ENCODE measurements around the gene RPS6KL1. TPM values are rescaled to one million over a fixed set of nuclear protein-coding genes. Genes with fewer than 3 reads are reported as not detected.
A peak's percentile ranks its signal among the peaks of the same experiment; 100 is the strongest.

RPS6KL1 gene
- total RNA-seq, 2 experiments from 2014 or later = 4.2 to 4.9 TPM

DNA sequence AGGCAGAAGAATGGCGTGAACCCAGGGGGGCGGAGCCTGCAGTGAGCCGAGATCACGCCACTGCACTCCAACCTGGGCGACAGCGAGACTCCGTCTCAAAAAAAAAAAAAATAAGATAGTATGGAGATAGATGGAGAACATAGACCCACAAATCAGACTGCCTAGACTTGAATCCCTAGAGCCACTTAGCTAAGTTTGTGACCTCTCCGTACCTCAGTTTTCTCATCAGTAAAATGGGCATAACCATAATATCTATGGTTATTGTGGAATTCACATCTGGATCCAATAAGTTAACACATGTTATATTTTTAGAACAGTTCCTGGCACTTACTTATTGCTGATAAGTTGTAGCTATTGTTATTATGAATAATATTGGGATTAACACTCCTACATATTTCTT is 54.3 kb downstream of the RPS6KL1 start:
- Mint-ChIP-seq H3K27me3 (no peaks in the 10 kb centered on the region), H3K36me3 (no peaks in the 10 kb centered on the region), H3K27ac (no peak overlapping the region), H3K4me1 (ENCODE audit: low read depth) (peaks cover 23% of the 10 kb centered on the region), H3K4me3 (no peak overlapping the region), H3K9me3 (no peaks in the 10 kb centered on the region)
- CTCF ChIA-PET = interaction anchor here (1.0 to 3.2 kb wide), 5 partner anchors 8 to 36 kb away, joined by 3 to 22 read pairs (median 7); partner anchors contain the start of genes DLST and PROX2
- DNase-seq = no peak
- POLR2A ChIA-PET = interaction anchor here (0.9 to 1.8 kb wide), 3 partner anchors 12 to 21 kb away, joined by 3 to 9 read pairs (median 4); partner anchors contain the start of gene DLST
- intact Hi-C loops (cut with micrococcal nuclease) = no loop called here

DNA sequence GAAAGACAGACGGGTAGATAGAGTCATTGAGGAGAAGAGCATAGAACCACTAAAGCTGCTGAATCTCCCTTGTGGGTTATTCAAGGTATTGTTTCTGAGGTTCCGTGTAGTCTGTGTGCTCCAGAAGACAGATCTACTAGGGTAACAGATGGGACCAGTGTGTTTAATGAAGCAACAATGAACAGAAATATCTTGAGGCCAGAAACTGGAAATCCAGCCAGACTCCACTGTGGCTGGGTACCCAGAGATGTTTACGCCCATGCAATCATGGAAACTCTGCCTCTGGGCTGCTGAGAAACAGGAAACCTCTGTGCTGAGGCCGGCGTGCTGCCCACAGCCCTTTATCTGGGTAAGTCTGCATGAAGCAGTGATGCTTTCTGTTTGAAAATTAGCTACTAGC is 55.4 kb downstream of the RPS6KL1 start:
- no peaks in the 10 kb centered on the region for H3K36me3 Mint-ChIP-seq
- peak; percentile 79 for DNase-seq
- intact Hi-C loops (cut with micrococcal nuclease) = no loop called here
- H3K4me1 Mint-ChIP-seq (ENCODE audit: low read depth) = peaks cover 23% of the 10 kb centered on the region
- H3K27me3 Mint-ChIP-seq = no peaks in the 10 kb centered on the region
- ChIA-PET CTCF (interaction anchor here (0.9 to 3.2 kb wide), 11 partner anchors 10 to 255 kb away, joined by 3 to 22 read pairs (median 4); partner anchors contain the start of genes DLST and PROX2), POLR2A (interaction anchor here (0.6 to 1.8 kb wide), 4 partner anchors 14 to 22 kb away, joined by 3 to 9 read pairs (median 4); partner anchors contain the start of gene DLST)
- H3K9me3 Mint-ChIP-seq = no peaks in the 10 kb centered on the region
- peak overlapping the region; percentile 43 for H3K27ac Mint-ChIP-seq
- H3K4me3 Mint-ChIP-seq = no peak overlapping the region

DNA sequence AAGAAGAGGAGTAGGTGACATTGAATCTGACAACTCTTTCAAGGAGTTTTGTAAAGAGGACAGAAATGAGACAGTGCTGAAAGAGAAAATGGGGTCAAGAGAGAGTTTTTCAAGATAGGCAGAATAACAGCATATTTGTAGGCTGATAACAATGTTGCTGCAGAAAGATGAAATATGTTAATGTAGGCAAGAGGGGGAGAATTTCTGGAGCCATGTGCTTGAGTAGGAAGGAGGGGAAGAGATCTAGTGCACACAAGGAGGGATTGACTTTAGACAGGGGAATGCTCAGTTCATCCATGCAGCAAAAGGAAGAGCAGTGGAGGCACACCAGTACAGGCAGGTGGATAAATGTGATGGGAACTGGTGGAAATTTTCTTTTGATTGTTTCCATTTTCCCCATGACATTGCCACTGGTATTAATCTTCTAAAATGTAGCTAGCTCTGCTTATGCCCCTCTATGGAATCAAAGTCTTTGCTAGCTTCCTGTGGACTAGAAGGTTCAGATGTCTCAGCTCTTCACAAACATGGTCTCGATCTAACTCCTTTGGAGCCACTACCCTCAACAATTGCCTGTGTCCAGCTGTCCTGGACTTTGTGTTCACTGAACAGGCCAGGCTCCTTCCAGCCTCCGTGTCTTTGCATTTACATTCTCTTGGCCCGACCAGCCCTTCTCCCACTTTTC is 56.2 kb downstream of the RPS6KL1 start:
- DNase-seq = no peak
- Mint-ChIP-seq H3K4me1 (ENCODE audit: low read depth) (peaks cover 23% of the 10 kb centered on the region), H3K9me3 (no peaks in the 10 kb centered on the region), H3K27me3 (no peaks in the 10 kb centered on the region), H3K36me3 (no peaks in the 10 kb centered on the region), H3K27ac (no peak overlapping the region), H3K4me3 (no peak overlapping the region)
- POLR2A ChIA-PET = interaction anchor here (1.3 to 1.8 kb wide), 2 partner anchors 15 to 18 kb away, joined by 3 to 9 read pairs; partner anchors contain the start of gene DLST
- CTCF ChIA-PET = interaction anchor here (1.0 to 3.2 kb wide), 6 partner anchors 10 to 222 kb away, joined by 3 to 22 read pairs (median 4); partner anchors contain the start of gene PROX2
- intact Hi-C loops (cut with micrococcal nuclease) = no loop called here

DNA sequence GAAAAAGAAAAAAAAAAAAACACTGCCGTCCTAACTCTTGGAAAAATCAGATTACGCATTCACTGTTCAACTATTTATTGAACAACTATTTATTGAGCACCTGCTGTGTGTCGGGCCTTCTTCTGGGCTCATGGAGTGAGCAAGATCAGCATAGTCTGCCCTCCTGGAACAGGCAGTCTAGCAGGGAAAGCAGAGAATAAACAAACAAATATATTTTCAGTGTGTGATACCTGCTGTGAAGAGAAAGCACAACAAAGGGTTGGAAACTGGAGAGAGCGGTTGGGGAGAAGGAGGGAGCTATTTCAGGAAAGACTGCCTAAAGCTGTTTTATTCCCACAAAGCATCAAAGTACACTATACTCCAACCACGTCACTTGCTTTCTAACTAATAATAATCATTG is 57.9 kb downstream of the RPS6KL1 start:
- intact Hi-C loops (cut with micrococcal nuclease) = no loop called here
- no peak overlapping the region for H3K27ac Mint-ChIP-seq
- H3K4me1 Mint-ChIP-seq (ENCODE audit: low read depth) = peaks cover 23% of the 10 kb centered on the region
- no peak overlapping the region for H3K4me3 Mint-ChIP-seq
- POLR2A ChIA-PET = no interaction called here
- CTCF ChIA-PET = interaction anchor here (14.1 kb wide), 1 partner anchor 41 kb away, joined by 499 read pairs; no protein-coding TSS in a partner anchor
- no peaks in the 10 kb centered on the region for H3K9me3 Mint-ChIP-seq
- DNase-seq = no peak
- H3K36me3 Mint-ChIP-seq = no peaks in the 10 kb centered on the region
- no peaks in the 10 kb centered on the region for H3K27me3 Mint-ChIP-seq

DNA sequence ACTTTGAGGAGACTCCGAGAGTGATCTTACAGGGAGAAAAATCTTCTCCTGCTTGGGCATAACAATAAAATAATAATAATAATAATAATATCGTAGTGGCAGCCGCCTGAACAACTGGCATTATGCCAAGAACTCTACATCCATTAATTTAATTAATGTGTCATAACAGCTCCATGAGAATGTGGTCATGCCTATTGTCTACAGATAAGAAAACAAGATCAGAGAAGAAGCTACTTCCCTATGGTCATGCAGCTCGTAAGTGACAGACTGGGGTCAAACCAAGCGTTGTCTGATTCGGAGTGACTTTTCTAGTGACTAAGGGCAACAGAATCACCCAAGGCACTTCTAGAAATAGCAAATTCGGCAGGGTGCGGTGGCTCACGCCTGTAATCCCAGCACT is 58.9 kb downstream of the RPS6KL1 start:
- intact Hi-C loops (cut with micrococcal nuclease) = no loop called here
- H3K36me3 Mint-ChIP-seq = no peaks in the 10 kb centered on the region
- no peaks in the 10 kb centered on the region for H3K9me3 Mint-ChIP-seq

DNA sequence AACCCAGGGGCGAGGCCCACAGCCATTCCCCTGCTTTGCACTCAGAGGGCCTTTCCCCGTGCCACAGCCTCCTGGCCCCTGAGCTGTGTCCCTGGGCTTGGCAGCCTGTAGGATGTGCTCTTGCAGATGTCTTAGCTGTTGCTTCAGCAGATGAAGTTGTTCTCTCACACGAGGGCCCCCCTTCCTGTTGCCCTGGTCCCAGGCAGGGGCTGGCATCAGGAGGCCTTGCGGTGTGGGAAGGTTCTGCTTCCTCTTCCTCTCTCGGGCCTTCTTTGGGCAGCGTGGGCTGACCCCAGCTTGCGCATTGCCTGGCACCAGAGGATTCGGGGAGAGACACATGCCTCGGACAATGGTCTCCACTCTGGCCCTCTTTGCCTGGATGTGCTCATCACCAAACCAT is 59.8 kb downstream of the RPS6KL1 start:
- no peaks in the 10 kb centered on the region for H3K36me3 Mint-ChIP-seq
- intact Hi-C loops (cut with micrococcal nuclease) = no loop called here
- no peak for DNase-seq
- CTCF ChIA-PET = interaction anchor here (4.4 to 14.1 kb wide), 4 partner anchors 13 to 223 kb away, joined by 48 to 499 read pairs (median 118); partner anchors contain the start of genes DLST and PROX2
- no peak overlapping the region for H3K27ac Mint-ChIP-seq
- no peak overlapping the region for H3K4me3 Mint-ChIP-seq
- peaks cover 19% of the 10 kb centered on the region for H3K4me1 Mint-ChIP-seq (ENCODE audit: low read depth)
- no peaks in the 10 kb centered on the region for H3K9me3 Mint-ChIP-seq
- POLR2A ChIA-PET = no interaction called here
- H3K27me3 Mint-ChIP-seq = no peaks in the 10 kb centered on the region

More for the DNA sequence above, 58.9 kb downstream of the RPS6KL1 start:
- Mint-ChIP-seq H3K4me1 (ENCODE audit: low read depth) (peaks cover 23% of the 10 kb centered on the region), H3K27me3 (no peaks in the 10 kb centered on the region), H3K27ac (no peak overlapping the region), H3K4me3 (no peak overlapping the region)
- POLR2A ChIA-PET = no interaction called here
- CTCF ChIA-PET = interaction anchor here (0.7 to 14.1 kb wide), 4 partner anchors 25 to 1654 kb away, joined by 3 to 499 read pairs (median 37); no protein-coding TSS in a partner anchor
- DNase-seq = no peak

DNA sequence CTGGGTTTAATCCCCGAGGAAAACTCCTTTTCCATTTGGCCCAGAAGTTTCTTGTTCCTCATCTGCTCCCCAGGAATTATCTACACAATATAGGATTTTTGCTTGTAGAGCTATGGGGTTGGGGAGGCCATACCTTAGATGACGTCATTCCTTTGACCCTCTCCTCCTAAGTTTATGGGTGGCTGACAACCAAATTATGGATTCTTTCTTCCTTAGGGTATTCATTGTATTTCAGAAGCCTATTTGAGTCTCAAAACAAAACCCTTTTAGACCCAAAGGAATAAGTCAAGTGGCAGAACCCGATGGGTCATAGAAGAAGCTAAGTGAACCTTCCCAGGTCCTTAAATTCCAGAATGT is 61.3 kb downstream of the RPS6KL1 start:
- no peak for DNase-seq
- Mint-ChIP-seq H3K9me3 (no peaks in the 10 kb centered on the region), H3K27ac (no peak overlapping the region), H3K27me3 (no peaks in the 10 kb centered on the region), H3K36me3 (no peaks in the 10 kb centered on the region), H3K4me1 (ENCODE audit: low read depth) (peaks cover 6% of the 10 kb centered on the region), H3K4me3 (no peak overlapping the region)
- intact Hi-C loops (cut with micrococcal nuclease) = loop anchor here (1.0 to 2.0 kb wide), 3 partner anchors 21 to 227 kb away; no protein-coding TSS in a partner anchor
- ChIA-PET POLR2A (interaction anchor here (0.8 kb wide), 1 partner anchor 17 kb away, joined by 4 read pairs; no protein-coding TSS in a partner anchor), CTCF (interaction anchor here (0.6 to 14.1 kb wide), 34 partner anchors 9 to 443 kb away, joined by 3 to 499 read pairs (median 6); partner anchors contain the start of genes ACYP1, DLST, PROX2 and RPS6KL1)

DNA sequence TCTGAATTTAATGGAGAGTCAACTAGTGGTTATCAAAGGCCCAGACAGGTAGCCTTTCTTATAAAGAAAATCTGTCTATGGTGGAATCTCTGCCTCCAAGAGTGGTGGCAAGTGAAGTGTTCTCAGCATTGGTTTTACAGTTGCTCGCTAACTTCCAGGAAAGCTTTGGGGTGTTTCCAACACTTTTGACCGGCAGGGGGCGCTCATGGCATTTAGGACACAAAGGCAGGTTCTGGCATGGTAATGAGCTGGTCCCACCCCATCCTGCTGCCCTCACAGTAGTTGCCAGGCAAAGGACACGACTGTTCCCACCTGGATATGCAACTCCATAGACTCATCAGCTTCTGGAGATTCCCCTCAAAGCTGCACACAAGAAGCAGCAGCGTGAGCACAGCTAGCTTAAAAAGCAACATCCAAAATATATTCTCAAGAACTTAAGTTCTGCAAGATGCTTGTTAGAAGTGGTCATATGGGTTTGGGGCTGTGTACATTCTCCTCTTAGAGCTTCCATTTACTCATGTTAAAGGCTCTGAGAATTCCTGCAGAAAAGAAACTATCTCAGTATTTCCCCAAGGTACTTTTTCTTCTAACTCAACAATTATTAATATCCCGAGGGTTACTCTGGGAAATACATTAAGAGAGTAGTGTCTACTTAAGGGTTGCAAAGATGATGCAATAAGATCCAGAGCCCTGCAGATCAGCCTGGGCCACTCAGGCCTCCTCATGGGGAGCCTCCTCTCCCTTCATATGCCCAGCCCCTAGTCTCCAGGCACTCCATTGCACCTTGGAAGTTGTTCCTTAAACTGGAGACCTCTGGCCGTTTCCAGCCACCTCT is 61.9 kb downstream of the RPS6KL1 start:
- no peak overlapping the region for H3K27ac Mint-ChIP-seq

DNA sequence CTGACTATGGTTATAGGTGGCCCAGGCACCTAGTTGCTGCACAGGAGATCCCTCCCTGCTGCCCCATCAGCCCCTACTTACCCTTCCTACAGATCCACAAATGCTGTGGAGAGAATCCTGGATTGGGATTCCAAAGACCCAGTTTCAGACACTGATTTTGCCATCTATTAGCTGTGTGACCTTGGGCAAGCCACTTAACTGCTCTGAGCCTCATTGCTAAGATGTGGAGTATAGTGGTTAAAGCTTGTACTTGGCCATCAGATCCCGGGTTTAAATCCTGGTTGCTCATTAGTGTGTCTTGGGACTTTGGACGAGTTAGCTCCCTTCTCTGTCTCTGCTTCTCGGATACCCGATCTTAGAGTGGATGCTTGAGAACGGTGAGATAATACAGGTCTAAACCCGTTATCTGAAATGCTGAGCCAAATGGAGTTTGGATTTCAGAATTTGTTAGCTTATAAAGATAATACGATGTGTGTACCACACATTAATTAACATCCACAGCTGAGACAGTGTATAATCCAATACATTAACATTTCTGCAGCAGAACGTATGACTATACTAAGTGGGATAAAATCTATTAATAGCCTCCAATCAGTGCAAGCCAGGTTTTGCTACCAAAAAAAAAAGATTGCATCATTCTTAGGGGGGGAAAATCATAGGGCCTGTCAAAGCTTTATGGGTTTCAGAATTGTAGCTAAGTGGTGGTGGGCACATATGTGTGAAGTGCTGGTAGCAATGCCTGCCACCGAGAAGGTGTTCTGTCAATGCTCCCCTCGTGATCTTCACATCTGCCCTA is 63.1 kb downstream of the RPS6KL1 start:
- Mint-ChIP-seq H3K36me3 (no peaks in the 10 kb centered on the region), H3K27me3 (no peaks in the 10 kb centered on the region), H3K4me1 (ENCODE audit: low read depth) (no peaks in the 10 kb centered on the region), H3K9me3 (no peaks in the 10 kb centered on the region), H3K4me3 (no peak overlapping the region), H3K27ac (no peak overlapping the region)
- CTCF ChIA-PET = interaction anchor here (0.6 to 14.1 kb wide), 34 partner anchors 9 to 445 kb away, joined by 3 to 499 read pairs (median 5); partner anchors contain the start of genes ACYP1, DLST, EIF2B2 and PROX2
- POLR2A ChIA-PET = no interaction called here
- intact Hi-C loops (cut with micrococcal nuclease) = loop anchor here (2.0 kb wide), 1 partner anchor 23 kb away; no protein-coding TSS in a partner anchor
- no peak for DNase-seq

More for the DNA sequence above, 61.9 kb downstream of the RPS6KL1 start:
- H3K4me1 Mint-ChIP-seq (ENCODE audit: low read depth) = peaks cover under 1% of the 10 kb centered on the region
- H3K27me3 Mint-ChIP-seq = no peaks in the 10 kb centered on the region
- CTCF ChIA-PET = interaction anchor here (0.6 to 14.1 kb wide), 55 partner anchors 9 to 444 kb away, joined by 3 to 499 read pairs (median 4); partner anchors contain the start of genes ACYP1, DLST, EIF2B2 and LTBP2
- H3K4me3 Mint-ChIP-seq = no peak overlapping the region
- H3K9me3 Mint-ChIP-seq = no peaks in the 10 kb centered on the region
- POLR2A ChIA-PET = interaction anchor here (0.8 to 1.1 kb wide), 5 partner anchors 18 to 47 kb away, joined by 3 to 6 read pairs (median 4); partner anchors contain the start of gene DLST
- intact Hi-C loops (cut with micrococcal nuclease) = loop anchor here (1.0 to 2.0 kb wide), 3 partner anchors 22 to 227 kb away; no protein-coding TSS in a partner anchor
- H3K36me3 Mint-ChIP-seq = no peaks in the 10 kb centered on the region
- peak; percentile 94 for DNase-seq

DNA sequence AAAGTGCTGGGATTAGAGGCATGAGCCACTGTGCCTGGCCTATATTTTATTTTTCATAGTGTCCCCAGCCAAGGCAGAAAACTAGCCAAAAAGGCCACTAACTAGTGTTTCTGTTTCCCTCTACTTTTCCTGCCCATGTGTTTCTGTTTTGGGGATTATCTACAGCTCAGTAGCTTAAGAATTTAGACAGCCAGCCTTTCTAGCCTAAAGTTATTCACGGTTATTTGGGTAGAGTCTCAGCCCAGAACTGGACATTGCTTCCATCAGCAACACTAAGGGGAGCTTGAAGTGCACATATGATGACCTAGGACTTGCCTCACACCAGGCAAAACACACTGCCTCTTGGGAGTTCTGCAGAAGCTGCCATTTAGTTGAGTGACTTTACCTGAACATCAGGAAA is 65.0 kb downstream of the RPS6KL1 start:
- no peaks in the 10 kb centered on the region for H3K27me3 Mint-ChIP-seq
- intact Hi-C loops (cut with micrococcal nuclease) = no loop called here
- H3K4me3 Mint-ChIP-seq = no peak overlapping the region
- H3K9me3 Mint-ChIP-seq = no peaks in the 10 kb centered on the region
- ChIA-PET POLR2A (no interaction called here), CTCF (interaction anchor here (0.8 to 14.1 kb wide), 8 partner anchors 10 to 249 kb away, joined by 3 to 499 read pairs (median 4); partner anchors contain the start of genes DLST, LTBP2 and PROX2)
- DNase-seq = no peak
- no peak overlapping the region for H3K27ac Mint-ChIP-seq
- peaks cover 11% of the 10 kb centered on the region for H3K4me1 Mint-ChIP-seq (ENCODE audit: low read depth)
- H3K36me3 Mint-ChIP-seq = no peaks in the 10 kb centered on the region

DNA sequence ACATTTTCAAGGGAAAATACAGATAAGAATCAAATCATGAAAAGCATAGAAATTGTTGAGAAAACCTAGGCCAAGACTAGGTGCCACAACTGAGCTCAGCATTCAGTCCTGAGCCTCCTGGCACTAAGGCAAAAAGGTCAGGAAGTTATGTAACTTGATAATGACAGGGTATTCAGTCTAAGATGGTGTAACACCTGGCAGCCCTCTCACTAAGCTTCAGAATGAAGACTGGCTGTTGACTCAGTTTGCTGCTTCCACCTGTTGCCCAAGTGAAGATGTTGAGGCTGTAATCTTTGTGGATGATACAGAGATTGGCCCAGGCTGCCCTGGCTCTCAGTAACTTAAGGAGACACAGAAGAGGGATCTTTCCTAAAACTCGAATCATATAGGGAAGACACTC is 66.7 kb downstream of the RPS6KL1 start:
- no peak overlapping the region for H3K4me3 Mint-ChIP-seq
- H3K27me3 Mint-ChIP-seq = no peaks in the 10 kb centered on the region
- ChIA-PET POLR2A (interaction anchor here (0.5 kb wide), 1 partner anchor 17 kb away, joined by 3 read pairs; no protein-coding TSS in a partner anchor), CTCF (interaction anchor here (1.0 to 14.1 kb wide), 3 partner anchors 24 to 232 kb away, joined by 3 to 499 read pairs (median 165); partner anchors contain the start of genes DLST and PROX2)
- H3K4me1 Mint-ChIP-seq (ENCODE audit: low read depth) = peaks cover 16% of the 10 kb centered on the region
- intact Hi-C loops (cut with micrococcal nuclease) = no loop called here
- DNase-seq = no peak
- no peak overlapping the region for H3K27ac Mint-ChIP-seq
- no peaks in the 10 kb centered on the region for H3K9me3 Mint-ChIP-seq
- H3K36me3 Mint-ChIP-seq = no peaks in the 10 kb centered on the region
